NCI-H526 (cell line): ENCODE data around the gene GP9.

Experiments used
- DNase-seq, 2 experiments: peaks; one replicate each; lab custom pipeline; 2025; lab: John Stamatoyannopoulos, UW

The GP9 gene

GRCh38 chr3:129060276-129061022 is at the start of gene GP9:
TSS of gene GP9 (plus strand) at chr3:129060779. CDS start at chr3:129061740, 961 bp downstream.
- no peak for DNase-seq

DNA sequence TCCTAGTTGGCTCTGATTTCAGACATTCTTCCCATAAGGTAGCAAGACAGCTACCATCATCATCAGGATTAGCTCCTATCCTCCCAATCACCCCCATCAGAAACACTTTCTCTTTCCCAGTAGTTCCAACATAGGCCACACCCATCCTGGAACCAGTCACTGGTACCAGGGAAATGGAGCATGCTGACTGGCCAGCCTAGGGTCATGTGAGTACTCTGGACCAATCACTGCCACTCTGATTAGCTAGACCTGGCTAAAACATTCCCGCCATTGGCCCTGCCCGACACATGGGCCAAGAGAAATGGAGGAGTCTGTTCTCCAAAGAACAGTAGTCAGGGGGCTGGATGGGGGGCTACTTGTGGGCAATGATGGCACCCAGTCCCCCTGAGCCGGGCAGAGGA is 47.1 kb upstream of the GP9 start:
- no peak for DNase-seq

- DNase-seq, result no peak
These were observed 46.4 kb upstream of the GP9 start for GRCh38 chr3:129014148-129014547.

DNA sequence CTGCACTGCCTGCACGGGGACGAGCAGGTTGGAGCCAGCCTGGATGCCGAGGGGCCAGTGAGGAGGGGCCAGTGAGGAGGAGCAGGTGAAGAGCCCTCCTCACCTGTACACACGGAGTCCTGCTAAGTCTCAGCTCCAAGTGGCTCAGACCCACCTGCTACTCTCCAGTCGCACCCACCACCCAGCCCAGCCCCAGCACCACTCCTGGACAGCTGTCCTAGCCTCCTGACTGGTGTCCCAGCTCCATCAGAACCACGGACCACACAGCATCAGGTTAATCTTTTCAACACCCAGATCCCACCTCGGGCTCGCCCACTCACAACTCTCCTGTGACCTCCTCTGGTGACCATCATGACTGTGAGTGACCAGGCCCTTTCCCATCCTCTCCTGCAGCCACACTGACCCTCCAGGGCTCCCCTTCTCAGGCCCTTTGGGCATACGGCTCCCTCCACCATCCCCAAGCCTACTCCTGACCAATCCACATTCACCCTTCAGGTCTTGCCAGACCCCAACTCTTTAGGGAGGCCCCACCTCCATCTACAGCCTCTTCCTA is 45.7 kb upstream of the GP9 start:
- no peak for DNase-seq

- no peak for DNase-seq
These were observed 45.0 kb upstream of the GP9 start for GRCh38 chr3:129015388-129016105.

- peak; percentile 83 to 94 for DNase-seq
These were observed 44.2 kb upstream of the GP9 start for GRCh38 chr3:129016356-129016719.

DNA sequence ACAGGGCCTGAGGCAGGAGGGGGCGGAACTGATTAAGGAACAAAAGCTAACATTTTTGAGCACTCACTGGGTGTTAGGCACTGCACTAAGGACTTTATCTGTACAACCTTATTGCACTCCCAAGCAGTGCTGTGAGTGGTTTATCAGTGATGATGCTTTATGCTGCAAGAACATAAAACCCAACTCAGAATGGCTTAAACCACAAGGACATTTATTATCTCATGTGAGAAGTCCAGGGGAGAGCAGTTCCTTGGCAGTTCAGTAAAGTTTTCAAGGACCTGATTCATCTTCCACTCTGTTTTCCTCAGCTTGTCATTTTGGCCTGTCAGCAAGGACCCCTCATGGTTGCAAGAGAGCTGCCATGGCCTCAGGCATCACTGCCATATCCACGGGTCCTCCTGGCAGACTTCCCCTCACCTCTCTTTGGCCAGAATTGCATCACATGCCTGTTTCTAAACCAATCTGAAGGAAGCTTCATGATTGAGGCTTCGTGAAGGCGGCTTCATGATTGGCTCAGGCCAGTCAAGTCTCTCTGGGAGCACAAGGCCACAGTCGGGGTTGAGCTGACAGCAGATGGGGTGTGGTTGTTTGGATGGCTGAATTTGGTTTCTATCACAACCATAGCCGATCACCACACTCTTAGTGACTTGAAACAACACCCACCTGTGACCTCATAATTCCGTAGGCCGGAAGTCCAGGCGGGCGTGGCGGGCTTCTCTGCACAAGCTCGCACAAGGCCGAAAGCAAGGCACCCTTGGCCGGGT is 43.7 kb upstream of the GP9 start:
- DNase-seq, result no peak

DNA sequence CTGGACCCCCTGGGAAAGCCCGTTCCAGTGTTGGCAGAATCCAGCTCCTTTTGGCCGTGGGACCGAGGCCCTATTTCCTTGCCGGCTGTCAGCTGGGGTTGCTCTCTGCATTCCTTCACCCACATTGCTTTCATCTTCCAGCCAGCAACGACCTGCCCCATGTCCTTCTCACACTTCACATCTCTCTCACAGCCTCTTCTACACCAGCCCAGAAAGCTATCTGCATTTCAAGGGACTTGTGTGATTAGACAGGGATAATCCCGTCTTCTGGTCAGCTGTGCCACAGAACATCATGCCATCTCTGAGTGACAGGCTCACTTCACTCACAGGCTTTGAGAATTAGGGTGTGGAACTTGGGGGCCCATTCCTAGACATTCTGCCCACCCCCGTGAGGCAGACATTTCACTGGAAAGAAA is 43.1 kb upstream of the GP9 start:
- no peak for DNase-seq

DNA sequence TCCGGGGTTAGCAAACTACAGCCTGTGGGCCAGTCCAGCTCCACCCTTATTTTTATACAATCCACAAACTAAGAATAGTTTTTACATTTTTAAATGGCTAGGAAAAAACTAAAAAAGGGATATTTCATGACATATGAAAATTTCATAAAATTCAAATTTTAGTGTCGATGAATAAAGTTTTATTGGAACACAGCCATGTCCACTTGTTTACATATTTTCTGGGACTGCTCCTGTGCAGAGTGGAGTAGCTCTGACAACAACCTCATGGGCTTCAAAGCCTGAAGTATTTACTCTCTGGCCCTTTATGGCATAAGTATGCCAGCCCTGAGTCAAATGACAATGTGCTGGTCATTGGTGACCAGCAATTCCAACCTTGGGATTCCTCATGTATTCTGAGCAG is 42.3 kb upstream of the GP9 start:
- no peak for DNase-seq

GRCh38 chr3:129018751-129019150 is 41.8 kb upstream of the GP9 start:
- no peak for DNase-seq

DNA sequence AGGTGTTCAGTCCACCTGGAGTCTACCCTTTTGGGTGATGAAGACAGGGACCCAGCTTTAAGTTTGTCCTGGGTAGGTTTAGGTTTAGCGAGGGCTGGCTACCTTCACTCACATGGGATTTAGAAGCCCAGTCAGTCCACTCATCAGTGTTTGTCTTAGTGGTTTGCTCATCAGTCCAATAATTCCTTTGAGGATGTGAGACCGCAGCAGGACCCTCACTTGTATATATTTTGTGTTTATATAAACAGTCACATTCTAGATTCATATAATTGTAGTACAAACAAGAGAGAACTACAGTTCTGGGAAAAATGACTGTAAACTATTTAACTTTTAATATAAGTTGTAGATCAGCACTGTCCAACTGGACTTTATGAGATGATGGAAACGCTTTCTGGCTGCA is 41.3 kb upstream of the GP9 start:
- DNase-seq, result no peak

- DNase-seq, result no peak
These were observed 39.9 kb upstream of the GP9 start for GRCh38 chr3:129020691-129021090.

- DNase-seq, result no peak
These were observed 39.4 kb upstream of the GP9 start for GRCh38 chr3:129021140-129021551.

- DNase-seq, result no peak
These were observed 38.2 kb upstream of the GP9 start for GRCh38 chr3:129022114-129023007.

DNA sequence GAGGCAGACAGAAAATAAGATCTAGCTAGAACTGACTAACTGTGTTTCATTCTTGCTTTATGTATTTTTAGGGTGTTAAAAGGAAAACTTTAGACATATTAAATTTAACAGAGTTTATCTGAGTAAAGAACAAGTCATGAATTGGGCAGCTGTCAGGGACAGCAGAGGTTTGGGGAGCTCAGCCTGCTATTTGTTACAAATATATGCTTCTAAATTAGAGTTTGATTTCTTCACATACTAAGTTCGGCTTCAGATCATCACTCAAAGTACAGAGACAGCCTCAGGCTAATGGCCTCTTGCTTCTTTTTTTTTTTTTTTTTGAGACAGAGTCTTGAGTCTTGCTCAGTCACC is 37.6 kb upstream of the GP9 start:
- no peak for DNase-seq

GRCh38 chr3:129023909-129024308 is 36.7 kb upstream of the GP9 start:
- DNase-seq, result peak; percentile 10 to 21

DNA sequence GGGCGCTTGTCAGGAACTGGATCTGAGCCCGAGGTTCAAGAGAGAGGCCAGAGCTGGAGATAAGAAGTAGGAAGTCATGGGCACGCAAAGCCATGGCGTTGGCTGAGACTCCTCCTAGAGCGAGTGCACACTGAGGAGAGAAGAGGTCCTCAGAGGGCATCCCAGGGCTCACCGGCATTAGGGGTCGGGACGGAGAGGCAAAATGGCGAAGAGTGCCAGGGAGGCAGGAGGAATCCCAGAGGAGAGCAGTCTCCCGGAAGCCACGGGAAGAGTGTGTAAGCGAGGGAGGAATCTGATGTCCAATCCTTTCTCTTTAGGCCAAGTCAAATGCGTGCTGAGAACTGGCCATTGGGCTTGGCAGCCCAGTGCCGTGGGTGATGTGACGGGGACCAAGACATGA is 35.5 kb upstream of the GP9 start:
- DNase-seq, result no peak

DNA sequence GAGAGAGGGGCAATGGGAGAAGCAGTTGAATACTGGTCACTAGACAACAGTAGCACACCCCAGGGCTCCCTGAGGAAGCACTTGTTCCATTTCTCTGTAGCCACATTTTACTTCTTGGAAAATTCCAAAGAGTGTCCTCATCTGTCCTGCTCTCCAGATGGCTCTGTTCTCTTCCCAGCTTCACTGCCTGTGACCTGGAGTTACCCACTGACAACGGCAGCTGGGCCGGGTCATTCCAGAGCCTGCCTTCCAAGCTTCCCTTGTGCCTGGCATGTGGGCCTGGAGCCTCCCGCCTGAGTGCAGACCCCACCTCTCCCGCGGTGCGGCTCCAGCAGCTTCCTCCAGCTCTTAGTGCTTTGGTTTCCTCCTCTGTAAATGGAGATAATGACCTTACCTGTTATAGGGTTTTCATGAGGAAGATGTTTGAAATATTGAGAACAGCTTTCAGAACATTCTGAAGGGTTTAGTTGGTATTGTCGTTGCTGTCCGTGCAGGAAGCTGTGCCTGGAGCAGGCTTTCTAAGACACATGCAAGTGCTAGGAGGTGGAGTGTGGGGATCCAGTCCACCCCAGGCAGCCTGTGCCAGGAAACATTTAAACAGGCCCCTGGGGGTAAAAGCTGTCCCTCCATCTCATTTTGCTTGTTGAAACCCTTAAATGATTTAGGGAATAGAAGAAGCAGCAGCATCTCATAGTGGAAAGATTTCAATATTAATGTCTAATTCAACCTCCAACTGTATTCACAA is 34.7 kb upstream of the GP9 start:
- DNase-seq, result no peak

DNA sequence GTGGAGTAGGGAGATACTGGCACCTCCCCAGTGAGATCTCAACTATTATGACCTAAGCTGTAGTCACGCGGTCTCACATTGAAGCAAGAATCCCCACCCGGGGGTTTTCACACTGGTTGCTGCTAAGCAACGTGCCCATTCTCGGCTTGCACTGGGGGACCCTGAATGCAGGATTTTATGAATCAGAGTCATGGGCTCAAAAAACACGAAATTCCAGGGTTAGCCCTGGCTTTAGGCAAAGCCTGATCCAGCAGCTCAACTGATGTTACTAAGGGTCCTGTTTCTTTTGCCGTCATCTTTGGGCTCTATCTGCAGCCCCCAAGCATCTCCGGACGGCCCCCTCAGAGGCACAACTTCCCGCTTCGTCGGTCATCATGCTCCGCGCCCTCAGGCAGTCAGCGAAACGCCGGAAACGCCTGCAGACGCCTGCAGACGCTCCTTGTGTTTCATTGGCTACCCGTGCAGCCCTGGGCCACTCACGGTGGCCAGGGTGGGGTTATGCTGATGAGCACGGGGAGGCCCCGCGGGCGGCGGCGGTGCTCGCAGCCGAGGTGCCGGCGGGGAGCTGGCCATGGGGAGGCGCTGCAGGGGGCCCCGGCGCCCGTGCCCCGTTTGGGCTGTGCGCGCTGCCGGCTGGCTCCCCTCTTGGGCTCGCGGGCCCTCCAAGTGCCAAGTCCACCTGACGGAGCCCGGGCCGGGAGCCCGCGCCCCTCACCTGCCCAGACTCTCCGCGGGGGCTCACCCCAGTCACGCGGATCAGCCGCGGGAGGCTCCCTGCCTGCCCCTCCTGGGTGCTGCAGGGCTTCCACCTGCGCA is 33.6 kb upstream of the GP9 start:
- DNase-seq, result peak; percentile 89 to 98

DNA sequence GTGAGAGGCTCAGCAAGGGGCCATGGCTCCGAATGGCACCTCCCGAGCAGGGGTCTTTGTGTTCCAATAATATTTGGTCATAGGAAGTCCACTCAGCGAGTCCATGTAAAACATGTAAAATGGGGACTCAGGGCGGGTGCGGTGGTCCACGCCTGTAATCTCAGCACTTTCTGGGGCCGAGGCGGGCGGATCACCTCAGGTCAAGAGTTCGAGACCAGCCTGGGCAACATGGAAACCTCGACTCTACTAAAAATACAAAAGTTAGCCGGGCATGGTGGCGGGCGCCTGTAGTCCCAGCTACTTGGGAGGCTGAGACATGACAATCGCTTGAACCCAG is 33.1 kb upstream of the GP9 start:
- DNase-seq, result no peak
